KMS-11 (cell line): Measurements from ENCODE around the gene DSCAML1.

Experiments
- H2AFZ ChIP-seq: fragments of 200-600 bp; sonication (generic); 2 replicates; pipeline ENCODE4 v1.6.1; 2016; ENCODE audit warnings: antibody characterized with exemption, mixed run types, low read depth
- H3K27ac ChIP-seq: fragments of 200-600 bp; sonication (generic); 2 replicates; pipeline ENCODE4 v1.6.1; 2016; ENCODE audit warnings: mild to moderate bottlenecking, mixed run types
- H3K27me3 ChIP-seq: fragments of 200-600 bp; sonication (generic); 2 replicates; pipeline ENCODE4 v1.6.1; 2017; ENCODE audit warnings: mild to moderate bottlenecking, low read depth, mixed run types, moderate library complexity; ENCODE audit not compliant: insufficient read depth
- H3K36me3 ChIP-seq: fragments of 200-600 bp; sonication (generic); 2 replicates; pipeline ENCODE4 v1.6.1; 2017; ENCODE audit warnings: mild to moderate bottlenecking, mixed run types; ENCODE audit not compliant: insufficient read depth
- H3K4me1 ChIP-seq: fragments of 200-600 bp; sonication (generic); 2 replicates; pipeline ENCODE4 v1.6.1; 2016; ENCODE audit warnings: mild to moderate bottlenecking, low read depth, mixed run types; ENCODE audit not compliant: poor library complexity, severe bottlenecking
- H3K4me2 ChIP-seq: fragments of 200-600 bp; sonication (generic); 2 replicates; pipeline ENCODE4 v1.7.0; 2016; ENCODE audit warnings: mild to moderate bottlenecking, mixed run types
- H3K4me3 ChIP-seq: fragments of 200-600 bp; sonication (generic); IDR thresholded peaks from 2 replicates; pipeline ENCODE4 v1.6.1; 2017; ENCODE audit warnings: low read depth, low read length, mixed read lengths; ENCODE audit not compliant: insufficient read depth
- H3K79me2 ChIP-seq: fragments of 200-600 bp; sonication (generic); 2 replicates; pipeline ENCODE4 v1.6.1; 2016; ENCODE audit warnings: low read depth, mixed run types; ENCODE audit not compliant: insufficient read depth
- H3K9ac ChIP-seq: fragments of 200-600 bp; sonication (generic); 2 replicates; pipeline ENCODE4 v1.6.1; 2016; ENCODE audit warnings: mild to moderate bottlenecking, mixed run types
- H4K20me1 ChIP-seq: fragments of 200-600 bp; sonication (generic); 2 replicates; pipeline ENCODE4 v1.6.1; 2016; ENCODE audit warnings: mild to moderate bottlenecking, mixed run types; ENCODE audit not compliant: insufficient read depth
- TF ChIP-seq, protein P1 (sequence below): fragments of 200-600 bp; sonication (generic); conservative IDR thresholded peaks from 2 replicates; pipeline ENCODE4 v1.6.1; 2017; ENCODE audit warnings: low read depth, mild to moderate bottlenecking, antibody characterized with exemption, low read length, moderate library complexity, mixed read lengths

The DSCAML1 gene

DNA sequence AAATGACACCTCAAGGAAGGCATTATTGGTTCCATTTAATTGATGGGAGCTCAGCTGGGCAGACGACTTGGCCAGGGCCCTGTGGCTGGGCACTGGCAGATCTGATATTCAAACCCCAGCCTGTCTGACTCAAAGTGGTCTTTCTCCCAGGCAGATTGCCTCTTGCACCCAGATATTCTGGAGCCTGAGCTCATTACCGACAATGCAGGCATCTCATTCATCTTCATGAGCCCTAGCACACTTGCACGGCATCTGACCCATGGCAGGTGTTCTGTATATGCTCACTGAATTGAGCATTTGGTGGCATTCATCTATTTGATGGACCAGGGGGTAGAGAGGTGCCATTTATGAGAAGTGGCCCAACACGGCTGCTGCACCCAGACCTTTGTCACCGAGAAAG, 193.1 kb downstream of the DSCAML1 start:
- H3K4me3 ChIP-seq: no peak overlapping the region
- peaks cover 34% of the 10 kb centered on the region for H3K4me1 ChIP-seq
- H4K20me1 ChIP-seq: no peaks in the 10 kb centered on the region
- H3K4me2 ChIP-seq: no peak overlapping the region
- no peak overlapping the region for H3K9ac ChIP-seq
- no peak overlapping the region for H3K27ac ChIP-seq
- H3K79me2 ChIP-seq: no peaks in the 10 kb centered on the region
- TF ChIP-seq, protein P1, sequence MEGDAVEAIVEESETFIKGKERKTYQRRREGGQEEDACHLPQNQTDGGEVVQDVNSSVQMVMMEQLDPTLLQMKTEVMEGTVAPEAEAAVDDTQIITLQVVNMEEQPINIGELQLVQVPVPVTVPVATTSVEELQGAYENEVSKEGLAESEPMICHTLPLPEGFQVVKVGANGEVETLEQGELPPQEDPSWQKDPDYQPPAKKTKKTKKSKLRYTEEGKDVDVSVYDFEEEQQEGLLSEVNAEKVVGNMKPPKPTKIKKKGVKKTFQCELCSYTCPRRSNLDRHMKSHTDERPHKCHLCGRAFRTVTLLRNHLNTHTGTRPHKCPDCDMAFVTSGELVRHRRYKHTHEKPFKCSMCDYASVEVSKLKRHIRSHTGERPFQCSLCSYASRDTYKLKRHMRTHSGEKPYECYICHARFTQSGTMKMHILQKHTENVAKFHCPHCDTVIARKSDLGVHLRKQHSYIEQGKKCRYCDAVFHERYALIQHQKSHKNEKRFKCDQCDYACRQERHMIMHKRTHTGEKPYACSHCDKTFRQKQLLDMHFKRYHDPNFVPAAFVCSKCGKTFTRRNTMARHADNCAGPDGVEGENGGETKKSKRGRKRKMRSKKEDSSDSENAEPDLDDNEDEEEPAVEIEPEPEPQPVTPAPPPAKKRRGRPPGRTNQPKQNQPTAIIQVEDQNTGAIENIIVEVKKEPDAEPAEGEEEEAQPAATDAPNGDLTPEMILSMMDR: no peak
- H2AFZ ChIP-seq: no peak overlapping the region
- no peaks in the 10 kb centered on the region for H3K36me3 ChIP-seq
- H3K27me3 ChIP-seq: no peaks in the 10 kb centered on the region

DNA sequence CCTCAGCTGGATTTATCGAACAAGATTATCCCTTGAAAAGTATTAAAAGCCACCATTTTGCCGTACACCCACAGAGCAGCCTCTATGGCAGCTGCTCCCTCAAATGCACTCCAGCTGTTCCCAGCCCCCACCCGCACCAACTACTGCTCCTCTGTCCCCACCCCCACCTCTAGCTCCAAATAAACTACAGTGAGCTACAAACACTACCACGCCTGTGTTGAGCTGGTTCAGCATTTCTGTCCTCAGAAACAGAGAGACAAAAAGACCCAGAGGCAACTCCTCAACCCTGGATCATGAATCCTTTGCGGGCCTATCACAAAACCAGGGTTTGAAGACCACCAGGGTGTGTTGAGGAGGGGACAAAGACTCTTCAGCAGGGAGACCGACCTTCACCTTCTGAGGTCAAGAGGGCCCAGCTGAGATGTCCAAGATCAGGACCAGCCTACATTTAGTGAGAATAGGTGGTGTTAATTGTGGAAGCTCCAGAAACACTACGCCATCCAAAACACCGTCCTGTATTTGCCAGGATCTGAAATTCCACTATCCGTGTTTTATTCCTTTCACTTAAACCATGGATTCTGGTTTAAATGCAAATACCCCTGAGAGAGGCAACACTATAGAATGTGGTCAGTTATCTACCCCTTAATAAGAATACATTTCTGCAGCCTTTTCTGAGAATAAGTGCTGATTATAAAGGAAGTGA, 195.9 kb downstream of the DSCAML1 start:
- TF ChIP-seq, protein P1: no peak
- Histone ChIP-seq H3K4me2 (no peak overlapping the region), H3K79me2 (no peaks in the 10 kb centered on the region), H3K9ac (no peak overlapping the region), H3K4me1 (peaks cover 8% of the 10 kb centered on the region), H3K27me3 (no peaks in the 10 kb centered on the region), H2AFZ (no peak overlapping the region), H3K27ac (no peak overlapping the region), H4K20me1 (no peaks in the 10 kb centered on the region), H3K36me3 (no peaks in the 10 kb centered on the region), H3K4me3 (no peak overlapping the region)

DNA sequence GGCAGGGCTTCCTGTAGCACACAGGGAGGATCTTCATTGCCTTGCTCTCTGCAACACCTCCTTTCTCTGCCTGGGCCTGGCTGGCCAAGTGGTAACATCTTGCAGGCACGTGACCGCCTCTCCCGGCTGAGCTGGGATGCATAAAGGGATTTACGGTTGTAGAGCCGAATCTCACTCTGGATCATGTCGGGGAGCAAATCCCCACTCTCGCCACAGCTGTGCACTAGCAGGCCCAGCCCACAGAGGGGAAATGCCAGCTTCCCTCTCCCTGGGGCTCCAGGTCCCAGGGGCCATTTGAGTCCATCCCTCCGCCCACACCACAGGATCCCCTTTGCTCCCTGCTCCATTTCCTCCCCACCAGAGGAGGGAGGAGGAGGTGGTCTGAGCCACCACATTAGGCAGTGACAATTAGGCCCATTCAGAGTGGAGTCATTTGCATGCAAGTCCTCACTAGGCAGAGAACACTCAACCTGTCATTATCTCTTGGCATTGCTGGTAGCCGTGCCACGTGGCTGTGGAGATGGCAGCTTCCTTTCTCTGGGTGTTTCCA, 196.7 kb downstream of the DSCAML1 start:
- H3K4me2 ChIP-seq: no peak overlapping the region
- no peak overlapping the region for H2AFZ ChIP-seq
- no peak overlapping the region for H3K4me3 ChIP-seq
- no peaks in the 10 kb centered on the region for H3K36me3 ChIP-seq
- no peaks in the 10 kb centered on the region for H3K27me3 ChIP-seq
- no peaks in the 10 kb centered on the region for H3K79me2 ChIP-seq
- TF ChIP-seq, protein P1: no peak
- H3K9ac ChIP-seq: no peak overlapping the region
- no peaks in the 10 kb centered on the region for H4K20me1 ChIP-seq
- no peak overlapping the region for H3K27ac ChIP-seq
- H3K4me1 ChIP-seq: no peaks in the 10 kb centered on the region

DNA sequence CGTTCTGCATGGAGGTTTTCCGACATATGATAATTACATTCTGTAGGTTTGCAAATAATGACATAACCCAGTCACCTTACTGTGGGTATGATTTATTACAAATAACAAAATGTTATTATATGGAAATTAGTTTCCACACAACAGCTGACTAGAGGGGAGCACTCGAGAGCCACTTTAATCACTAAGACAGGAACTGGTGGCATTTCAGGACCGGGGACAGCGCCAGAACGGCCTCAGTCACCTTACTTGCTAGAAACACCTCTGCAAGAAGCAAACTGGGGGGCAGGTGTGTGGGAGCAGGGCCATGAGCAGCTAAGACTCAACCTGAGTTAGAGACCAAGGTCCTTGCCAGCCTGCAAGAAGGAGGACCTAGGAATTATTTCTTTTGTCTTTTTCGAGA, 199.9 kb downstream of the DSCAML1 start:
- no peak overlapping the region for H3K4me3 ChIP-seq
- H3K27ac ChIP-seq: no peak overlapping the region
- no peaks in the 10 kb centered on the region for H4K20me1 ChIP-seq
- TF ChIP-seq, protein P1: no peak
- H3K9ac ChIP-seq: no peak overlapping the region
- H3K4me2 ChIP-seq: no peak overlapping the region
- H2AFZ ChIP-seq: no peak overlapping the region
- no peaks in the 10 kb centered on the region for H3K36me3 ChIP-seq
- no peaks in the 10 kb centered on the region for H3K4me1 ChIP-seq
- H3K27me3 ChIP-seq: no peaks in the 10 kb centered on the region
- H3K79me2 ChIP-seq: no peaks in the 10 kb centered on the region
